Measurements from ENCODE around the gene MARCHF4. TPM values are rescaled to one million over a fixed set of nuclear protein-coding genes. Genes with fewer than 3 reads are reported as not detected.

Gene MARCHF4
- total and polyA plus RNA-seq, 8 donors: 0.19 to 4.1 (median 0.52) TPM

DNA sequence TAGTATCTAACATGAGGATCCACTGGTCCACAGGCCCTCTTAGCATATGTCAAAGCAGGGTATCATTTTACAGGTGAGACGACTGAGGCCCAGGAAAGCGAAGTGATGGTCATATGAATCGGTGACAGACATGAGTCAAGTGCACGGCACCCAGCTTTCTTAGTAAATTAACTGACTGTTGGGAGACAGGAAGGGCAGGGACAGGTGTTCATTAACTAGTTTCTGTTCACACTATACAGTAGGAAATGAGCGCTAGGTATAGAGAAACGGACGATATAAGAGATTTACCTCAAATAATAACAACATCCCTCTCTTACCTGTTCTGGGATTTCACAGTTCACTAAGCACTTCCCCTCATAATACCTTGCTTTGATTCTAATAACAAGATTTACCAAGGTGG, 38.3 kb upstream of the MARCHF4 start:
- WGBS, 2 donors: 83 to 88% methylated on average over 7 of the region's 7 CpGs
- Histone ChIP-seq H3K27ac (no peak overlapping the region), H3K36me3 (no peaks in the 10 kb centered on the region), H3K4me3 (no peak overlapping the region), H3K9me3 (no peaks in the 10 kb centered on the region), H3K4me1 (peaks cover 0 to 4% (median 3%) of the 10 kb centered on the region in 3 donors), H3K27me3 (peaks cover 0 to 10% (median 0%) of the 10 kb centered on the region in 4 donors)
- no peak for FAIRE-seq
- intact Hi-C loops (cut with DNase I): no loop called here
- ATAC-seq: no peak
- TF ChIP-seq, protein P1, sequence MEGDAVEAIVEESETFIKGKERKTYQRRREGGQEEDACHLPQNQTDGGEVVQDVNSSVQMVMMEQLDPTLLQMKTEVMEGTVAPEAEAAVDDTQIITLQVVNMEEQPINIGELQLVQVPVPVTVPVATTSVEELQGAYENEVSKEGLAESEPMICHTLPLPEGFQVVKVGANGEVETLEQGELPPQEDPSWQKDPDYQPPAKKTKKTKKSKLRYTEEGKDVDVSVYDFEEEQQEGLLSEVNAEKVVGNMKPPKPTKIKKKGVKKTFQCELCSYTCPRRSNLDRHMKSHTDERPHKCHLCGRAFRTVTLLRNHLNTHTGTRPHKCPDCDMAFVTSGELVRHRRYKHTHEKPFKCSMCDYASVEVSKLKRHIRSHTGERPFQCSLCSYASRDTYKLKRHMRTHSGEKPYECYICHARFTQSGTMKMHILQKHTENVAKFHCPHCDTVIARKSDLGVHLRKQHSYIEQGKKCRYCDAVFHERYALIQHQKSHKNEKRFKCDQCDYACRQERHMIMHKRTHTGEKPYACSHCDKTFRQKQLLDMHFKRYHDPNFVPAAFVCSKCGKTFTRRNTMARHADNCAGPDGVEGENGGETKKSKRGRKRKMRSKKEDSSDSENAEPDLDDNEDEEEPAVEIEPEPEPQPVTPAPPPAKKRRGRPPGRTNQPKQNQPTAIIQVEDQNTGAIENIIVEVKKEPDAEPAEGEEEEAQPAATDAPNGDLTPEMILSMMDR (IDR thresholded peaks at IDR 0.05): no peak
- no peak for DNase-seq

DNA sequence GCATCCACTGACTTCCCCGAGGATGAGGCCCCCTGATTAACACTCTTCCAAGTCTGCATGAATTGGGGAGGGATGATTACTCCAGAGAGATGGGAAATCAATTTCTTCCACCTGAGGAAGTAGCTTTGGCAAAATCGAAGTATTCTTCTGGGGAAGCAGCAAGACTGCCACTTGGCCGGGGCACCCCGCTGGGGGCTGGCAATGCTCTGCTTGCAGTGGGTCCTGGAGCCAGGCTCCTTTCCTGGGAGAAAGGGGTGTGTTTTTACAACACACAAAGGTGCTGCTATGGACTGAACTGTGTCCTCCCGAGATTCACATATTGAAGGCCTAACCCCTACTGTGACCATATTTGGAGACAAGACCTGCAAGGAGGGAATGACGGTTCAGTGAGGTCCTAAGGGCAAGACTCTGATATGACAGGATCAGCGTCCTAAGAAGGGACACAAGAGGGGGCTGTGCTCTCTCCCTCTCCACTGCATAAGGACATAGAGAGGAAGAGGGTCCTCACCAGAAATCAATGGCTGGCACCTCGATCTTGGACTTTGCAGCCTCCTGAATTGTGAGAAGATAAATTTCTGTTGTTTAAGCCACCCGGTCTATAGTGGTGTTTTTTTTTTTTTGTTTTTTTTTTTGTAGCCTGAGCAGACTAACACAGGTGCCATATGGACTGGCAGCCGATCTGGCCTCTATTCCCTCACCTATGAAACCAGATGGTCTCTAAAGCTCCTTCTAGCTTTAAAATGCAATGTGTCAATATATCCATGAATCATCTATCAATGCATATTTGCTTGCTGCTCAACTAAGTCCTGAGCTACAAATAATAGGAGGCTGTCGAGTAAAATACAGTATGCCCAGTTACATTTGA, 36.4 kb upstream of the MARCHF4 start:
- no peaks in the 10 kb centered on the region for H3K36me3 ChIP-seq
- peaks cover 0 to 10% (median 0%) of the 10 kb centered on the region in 4 donors for H3K27me3 ChIP-seq
- 52 to 59% methylated on average over 11 of the region's 11 CpGs for WGBS, 2 donors
- TF ChIP-seq, protein P1 (IDR thresholded peaks at IDR 0.05): no peak
- H3K4me1 ChIP-seq: peaks cover 0 to 4% (median 3%) of the 10 kb centered on the region in 3 donors
- DNase-seq (no peak), ATAC-seq (no peak), FAIRE-seq (no peak)
- H3K4me3 ChIP-seq: no peak overlapping the region
- intact Hi-C loops (cut with DNase I): no loop called here
- H3K9me3 ChIP-seq: no peaks in the 10 kb centered on the region
- H3K27ac ChIP-seq: no peak overlapping the region

DNA sequence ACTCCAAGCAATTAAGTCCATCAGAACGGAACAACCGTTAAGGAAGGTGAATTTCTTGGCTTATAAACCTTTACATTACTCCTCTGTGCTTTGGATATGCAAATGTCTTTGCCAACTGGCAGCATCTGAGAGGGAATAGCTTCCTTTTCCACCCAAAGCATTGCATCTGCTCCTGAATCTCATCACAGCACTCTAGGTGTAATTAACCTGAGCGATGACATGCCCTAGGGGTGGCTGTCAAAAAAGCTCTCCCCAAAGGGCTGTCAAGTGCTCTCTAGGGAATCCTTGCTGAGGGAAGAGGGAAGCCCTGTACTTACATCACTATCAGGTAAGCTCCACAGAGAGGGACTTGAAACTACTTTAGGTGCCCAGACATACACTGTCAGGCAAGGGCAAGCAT, 34.5 kb upstream of the MARCHF4 start:
- Histone ChIP-seq H3K27me3 (peaks cover 0 to 10% (median 0%) of the 10 kb centered on the region in 4 donors), H3K36me3 (no peaks in the 10 kb centered on the region), H3K4me3 (no peak overlapping the region), H3K9me3 (no peaks in the 10 kb centered on the region), H3K27ac (no peak overlapping the region), H3K4me1 (no peaks in the 10 kb centered on the region)
- intact Hi-C loops (cut with DNase I): no loop called here
- 49 to 59% methylated on average over 3 of the region's 3 CpGs for WGBS, 2 donors
- no peak for FAIRE-seq
- no peak for DNase-seq
- no peak for ATAC-seq
- TF ChIP-seq, protein P1 (IDR thresholded peaks at IDR 0.05): no peak

DNA sequence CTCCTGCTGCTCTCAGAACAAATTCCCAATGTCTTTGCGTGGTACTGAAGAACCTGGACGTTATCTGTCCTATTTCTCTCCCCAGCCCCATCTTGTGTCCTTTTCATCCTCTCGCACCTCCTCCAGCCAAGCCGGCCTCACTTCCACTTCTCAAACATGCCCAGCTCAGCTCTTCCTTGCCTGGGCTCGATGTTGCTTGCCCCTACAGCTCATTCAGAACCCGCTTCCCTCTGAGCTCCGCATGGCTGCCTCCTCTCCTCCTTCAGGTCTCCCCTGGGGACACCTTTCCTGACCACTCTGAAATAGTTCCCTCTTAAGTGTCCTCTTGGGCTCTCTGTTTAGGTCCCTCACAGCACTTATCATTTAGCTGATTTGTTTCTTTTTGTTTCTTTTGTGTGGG, 33.3 kb upstream of the MARCHF4 start:
- Histone ChIP-seq H3K27ac (no peak overlapping the region), H3K27me3 (peaks cover 0 to 7% (median 0%) of the 10 kb centered on the region in 4 donors), H3K36me3 (no peaks in the 10 kb centered on the region), H3K4me3 (no peak overlapping the region), H3K9me3 (no peaks in the 10 kb centered on the region), H3K4me1 (no peaks in the 10 kb centered on the region)
- ATAC-seq (no peak), DNase-seq (no peak), FAIRE-seq (no peak)
- WGBS, 2 donors: 64 to 71% methylated on average over 7 of the region's 7 CpGs
- TF ChIP-seq, protein P1 (IDR thresholded peaks at IDR 0.05): no peak
- intact Hi-C loops (cut with DNase I): no loop called here

Data from pancreas (tissue), 10 donors.